Common myeloid progenitor, CD34-positive (primary cell): Measurements from ENCODE around the gene AGFG2.
"Not testable (repeated sequence)": the region's sequence is repeated elsewhere in the genome, so short reads cannot be mapped to it uniquely, and the experiment has no call there.

Experiments used
- CTCF ChIA-PET: fragments of 350-600 bp; sonication (Branson Sonifier 250); formaldehyde crosslinking; loops from one replicate; lab custom pipeline; 2021; ENCODE audit warnings: antibody characterized with exemption; lab: Charles Lee
- POLR2A ChIA-PET: fragments of 350-600 bp; sonication (Branson Sonifier 250); formaldehyde crosslinking; loops from one replicate; lab custom pipeline; 2021; ENCODE audit warnings: antibody characterized with exemption; lab: Charles Lee
- DNase-seq, 3 donors: peaks; one replicate each; pipeline versions ENCODE4 v3.0.0 to v3.0.0-alpha.2; 2013
- H3K27ac ChIP-seq, 2 experiments: 1 replicate in 1 of 2; 2 replicates in 1 of 2; pipeline ENCODE4 v1.7.0; 2013; ENCODE audit warnings: inconsistent platforms in 2 of 2, low read length in 2 of 2, mild to moderate bottlenecking in 2 of 2, low read depth in 1 of 2, moderate library complexity in 1 of 2; ENCODE audit not compliant: severe bottlenecking in 2 of 2, insufficient read depth in 1 of 2, poor library complexity in 1 of 2
- H3K27me3 ChIP-seq, 5 experiments: replicated peaks in 2 of 5; 1 replicate in 3 of 5; 2 replicates in 2 of 5; pipeline versions ENCODE4 v1.6.1 to v1.7.0; 2013; ENCODE audit warnings: low read length in 4 of 5, mild to moderate bottlenecking in 2 of 5, moderate library complexity in 2 of 5, inconsistent platforms in 1 of 5; ENCODE audit not compliant: insufficient read depth in 5 of 5, control insufficient read depth in 4 of 5
- H3K36me3 ChIP-seq, 4 experiments: 1 replicate in 2 of 4; 2 replicates in 2 of 4; pipeline versions ENCODE4 v1.6.1 to v1.7.0; 2013; ENCODE audit warnings: low read length in 3 of 4, control low read depth in 1 of 4, mild to moderate bottlenecking in 1 of 4; ENCODE audit not compliant: control insufficient read depth in 4 of 4, insufficient read depth in 4 of 4
- H3K4me1 ChIP-seq, 4 experiments: 1 replicate in 3 of 4; 2 replicates in 1 of 4; pipeline versions ENCODE4 v1.6.1 to v1.7.1; 2013; ENCODE audit warnings: low read length in 3 of 4, mild to moderate bottlenecking in 3 of 4, control low read depth in 1 of 4, inconsistent platforms in 1 of 4, moderate library complexity in 1 of 4; ENCODE audit not compliant: control insufficient read depth in 4 of 4, insufficient read depth in 4 of 4; ENCODE audit errors: control extremely low read depth in 1 of 4
- H3K4me3 ChIP-seq, 7 experiments: 1 replicate in 4 of 7; 2 replicates in 3 of 7; pipeline versions ENCODE4 v1.5.1 to v1.7.0; 2013; ENCODE audit warnings: mild to moderate bottlenecking in 7 of 7, low read length in 6 of 7, moderate library complexity in 6 of 7, inconsistent platforms in 2 of 7, low read depth in 2 of 7, control low read depth in 1 of 7; ENCODE audit not compliant: insufficient read depth in 4 of 7, control insufficient read depth in 1 of 7; ENCODE audit errors: extremely low read depth in 1 of 7
- H3K9me3 ChIP-seq, 5 experiments: 1 replicate in 4 of 5; 2 replicates in 1 of 5; pipeline versions ENCODE4 v1.6.1 to v1.7.1; 2013; ENCODE audit warnings: low read length in 4 of 5, mild to moderate bottlenecking in 2 of 5, inconsistent platforms in 1 of 5, low read depth in 1 of 5, moderate library complexity in 1 of 5; ENCODE audit not compliant: control insufficient read depth in 4 of 5, insufficient read depth in 2 of 5; ENCODE audit errors: control extremely low read depth in 1 of 5
- WGBS: methylation state at CpG from one replicate; pipeline ENCODE4 v1.1.5; 2013; ENCODE audit not compliant: insufficient coverage; 5-methylcytosine and 5-hydroxymethylcytosine counted together

AGFG2 gene

DNA sequence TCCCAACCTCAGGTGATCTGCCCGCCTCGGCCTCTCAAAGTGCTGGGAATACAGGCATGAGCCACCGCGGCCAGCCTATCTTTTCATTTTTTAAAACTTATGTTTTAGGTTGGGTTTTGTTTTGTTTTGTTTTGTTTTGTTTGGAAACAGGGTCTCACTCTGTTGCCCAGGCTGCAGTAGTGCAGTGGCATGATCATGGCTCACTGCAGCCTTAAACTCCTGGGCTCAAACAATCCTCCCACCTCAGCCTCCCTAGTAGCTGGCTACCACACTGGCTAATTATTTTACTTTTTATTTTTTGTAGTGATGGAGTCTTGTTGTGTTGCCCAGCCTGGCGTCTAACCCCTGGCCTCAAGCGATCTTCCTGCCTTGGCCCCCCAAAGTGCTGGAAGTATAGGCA, 19.4 kb upstream of the AGFG2 start:
- H3K36me3 ChIP-seq, result no peaks in the 10 kb centered on the region
- H3K9me3 ChIP-seq, result no peaks in the 10 kb centered on the region
- POLR2A ChIA-PET, result interaction anchor here (1.0 kb wide), 1 partner anchor 16 kb away, joined by 3 read pairs; no protein-coding TSS in a partner anchor
- DNase-seq, result no peak
- H3K4me1 ChIP-seq, result peaks cover 0 to 3% (median 0%) of the 10 kb centered on the region in 4 experiments
- no peaks in the 10 kb centered on the region for H3K27me3 ChIP-seq
- H3K4me3 ChIP-seq, result no peak overlapping the region
- CTCF ChIA-PET, result interaction anchor here (0.5 to 1.5 kb wide), 4 partner anchors 16 to 301 kb away, joined by 3 read pairs; no protein-coding TSS in a partner anchor
- no peak overlapping the region for H3K27ac ChIP-seq
- WGBS, result 93% methylated on average over 2 of the region's 6 CpGs

GRCh38 chr7:100520138-100520537, 18.9 kb upstream of the AGFG2 start:
- no peak for DNase-seq
- Histone ChIP-seq H3K27me3 (no peaks in the 10 kb centered on the region), H3K9me3 (no peaks in the 10 kb centered on the region), H3K36me3 (no peaks in the 10 kb centered on the region), H3K27ac (no peak overlapping the region), H3K4me1 (peaks cover 0 to under 1% (median 0%) of the 10 kb centered on the region in 4 experiments), H3K4me3 (no peak overlapping the region)
- no CpG with 5 or more reads among the region's 1 CpG for WGBS
- ChIA-PET POLR2A (interaction anchor here (1.0 kb wide), 1 partner anchor 15 kb away, joined by 3 read pairs; no protein-coding TSS in a partner anchor), CTCF (interaction anchor here (0.5 to 1.5 kb wide), 4 partner anchors 29 to 302 kb away, joined by 3 read pairs; no protein-coding TSS in a partner anchor)

- H3K27ac ChIP-seq, result no peak overlapping the region
- H3K4me3 ChIP-seq, result no peak overlapping the region
- DNase-seq, result no peak
- no peaks in the 10 kb centered on the region for H3K36me3 ChIP-seq
- ChIA-PET POLR2A (no interaction called here), CTCF (interaction anchor here (1.5 kb wide), 1 partner anchor 33 kb away, joined by 3 read pairs; no protein-coding TSS in a partner anchor)
- no peaks in the 10 kb centered on the region for H3K4me1 ChIP-seq
- no CpG with 5 or more reads among the region's 2 CpGs for WGBS
- no peaks in the 10 kb centered on the region for H3K27me3 ChIP-seq
- H3K9me3 ChIP-seq, result no peaks in the 10 kb centered on the region
Measured at GRCh38 chr7:100521076-100521475, 17.9 kb upstream of the AGFG2 start.

- H3K27ac ChIP-seq, H3K36me3 ChIP-seq, H3K4me1 ChIP-seq, H3K27me3 ChIP-seq, H3K9me3 ChIP-seq, POLR2A ChIA-PET, H3K4me3 ChIP-seq: not testable (repeated sequence)
- DNase-seq, result peak in 2 of 3 donors; percentile 15 to 17
- no CpG with 5 or more reads among the region's 3 CpGs for WGBS
- CTCF ChIA-PET, result interaction anchor here (0.7 kb wide), 1 partner anchor 14 kb away, joined by 4 read pairs; no protein-coding TSS in a partner anchor
Measured at GRCh38 chr7:100521909-100522593, 17.0 kb upstream of the AGFG2 start.

DNA sequence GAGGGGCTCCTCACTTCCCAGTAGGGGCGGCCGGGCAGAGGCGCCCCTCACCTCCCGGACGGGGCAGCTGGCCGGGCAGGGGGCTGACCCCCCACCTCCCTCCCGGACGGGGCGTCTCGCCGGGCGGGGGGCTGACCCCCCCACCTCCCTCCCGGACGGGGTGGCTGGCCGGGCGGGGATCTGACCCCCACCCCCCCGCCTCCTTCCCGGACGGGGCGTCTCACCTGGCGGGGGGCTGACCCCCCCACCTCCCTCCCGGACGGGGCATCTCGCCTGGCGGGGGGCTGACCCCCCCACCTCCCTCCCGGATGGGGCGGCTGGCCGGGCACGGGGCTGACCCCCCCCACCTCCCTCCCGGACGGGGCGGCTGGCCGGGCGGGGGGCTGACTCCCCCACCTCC, 15.8 kb upstream of the AGFG2 start:
- H3K4me1 ChIP-seq, H3K36me3 ChIP-seq, POLR2A ChIA-PET, H3K9me3 ChIP-seq, H3K4me3 ChIP-seq, H3K27me3 ChIP-seq, CTCF ChIA-PET, DNase-seq, H3K27ac ChIP-seq: not testable (repeated sequence)
- WGBS, result no CpG with 5 or more reads among the region's 34 CpGs

GRCh38 chr7:100528108-100528866, 10.7 kb upstream of the AGFG2 start:
- H3K9me3 ChIP-seq, H3K27me3 ChIP-seq, DNase-seq, POLR2A ChIA-PET, H3K4me1 ChIP-seq, H3K4me3 ChIP-seq, H3K27ac ChIP-seq, H3K36me3 ChIP-seq: not testable (repeated sequence)
- CTCF ChIA-PET, result interaction anchor here (0.9 kb wide), 1 partner anchor 20 kb away, joined by 3 read pairs; no protein-coding TSS in a partner anchor
- WGBS, result 97% methylated on average over 5 of the region's 12 CpGs
